Testis (tissue), 2 donors: Measurements from ENCODE around the gene DPH3.

Experiments used
- CTCF ChIP-seq, 3 experiments: fragments of 450-650 bp in 2 of 3; fragments of 200-600 bp in 1 of 3; sonication (generic) in 1 of 3; IDR thresholded peaks; one replicate each; pipeline ENCODE4 v1.5.1; 2016 to 2019; ENCODE audit warnings: antibody characterized with exemption in 3 of 3, mild to moderate bottlenecking in 2 of 3, moderate library complexity in 1 of 3
- POLR2A ChIP-seq: fragments of 450-650 bp; IDR thresholded peaks from one replicate; pipeline ENCODE4 v1.6.1; 2017; ENCODE audit warnings: antibody characterized with exemption, mild to moderate bottlenecking, moderate library complexity

DNA sequence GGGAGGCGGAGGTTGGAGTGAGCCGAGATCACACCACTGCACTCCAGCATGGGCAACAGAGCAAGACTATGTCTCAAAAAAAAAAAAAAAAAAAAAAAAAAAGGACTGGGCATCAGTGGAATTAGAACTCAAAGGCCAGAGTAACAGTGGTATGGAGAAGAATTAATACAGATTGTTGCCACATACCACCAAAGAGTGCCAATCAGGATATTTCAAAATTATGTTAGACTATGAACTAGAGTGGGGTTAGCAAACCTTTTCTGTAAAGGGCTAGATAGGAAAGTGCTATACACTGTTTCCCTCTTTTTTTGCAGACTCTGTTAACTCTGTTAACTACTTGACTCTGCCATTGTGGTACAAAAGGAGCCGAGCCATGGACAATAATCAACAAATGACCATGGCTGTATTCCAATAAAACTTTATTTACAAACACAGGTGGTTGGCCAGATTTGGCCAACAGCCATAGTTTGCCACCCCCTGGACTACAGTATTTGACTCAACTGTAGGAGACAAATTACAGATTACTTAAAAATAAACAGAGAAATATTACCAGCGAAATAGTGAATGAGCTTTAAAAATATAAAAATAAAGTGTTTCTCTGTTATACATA, 28.6 kb downstream of the DPH3 start:
- TF ChIP-seq CTCF (IDR thresholded peaks at IDR 0.05) (no peak), POLR2A (no peak)
